NOMO-1 treated with dmso at 0.1 percent for 144 hours (cell line): ENCODE measurements around the gene SPP1.

ENCODE experiments used
- DNase-seq: peaks from one replicate; lab custom pipeline; 2025; ENCODE audit not compliant: unreplicated experiment; lab: John Stamatoyannopoulos, UW

The SPP1 gene

GRCh38 chr4:87953826-87954225 lies 21.7 kb upstream of the SPP1 start:
- no peak for DNase-seq

DNA sequence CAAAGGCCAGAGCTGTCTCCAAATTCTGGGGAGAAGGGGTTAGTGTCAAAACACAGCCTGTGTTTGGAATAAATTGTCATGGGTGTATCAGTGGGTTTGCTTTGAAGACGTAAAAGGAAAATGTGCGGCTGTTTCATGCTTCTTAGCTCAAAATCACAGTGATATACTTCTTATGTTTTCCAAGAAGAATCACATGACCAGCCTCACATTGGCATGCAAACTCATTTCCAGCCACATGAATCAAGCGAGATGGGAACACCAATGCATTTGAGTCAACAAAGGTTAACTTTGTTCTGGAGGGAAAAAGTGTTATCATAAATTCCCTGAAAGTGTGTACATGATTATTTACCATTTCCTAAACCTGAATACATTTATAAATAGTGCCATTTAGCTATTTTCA lies 19.0 kb upstream of the SPP1 start:
- no peak for DNase-seq

DNA sequence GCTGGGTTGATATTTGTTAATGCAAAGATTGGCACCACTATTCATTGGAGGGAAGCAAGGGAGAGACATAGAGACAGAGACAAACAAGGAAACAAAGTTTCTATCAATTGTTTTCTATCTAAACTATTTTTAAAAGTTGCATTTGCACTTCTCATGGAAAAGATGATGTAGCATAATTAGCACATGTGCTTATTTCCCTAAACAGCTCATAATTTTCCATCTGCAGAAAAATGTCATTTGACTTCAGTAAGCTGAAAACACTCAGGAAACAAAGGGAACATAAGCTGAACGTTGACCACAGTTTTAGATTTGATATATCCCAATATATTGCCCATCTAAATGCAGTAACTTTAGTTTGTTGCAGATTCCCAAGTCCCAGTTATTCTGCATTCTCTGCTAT lies 18.5 kb upstream of the SPP1 start:
- DNase-seq, result no peak

GRCh38 chr4:87961993-87962392 lies 13.5 kb upstream of the SPP1 start:
- DNase-seq, result no peak

DNA sequence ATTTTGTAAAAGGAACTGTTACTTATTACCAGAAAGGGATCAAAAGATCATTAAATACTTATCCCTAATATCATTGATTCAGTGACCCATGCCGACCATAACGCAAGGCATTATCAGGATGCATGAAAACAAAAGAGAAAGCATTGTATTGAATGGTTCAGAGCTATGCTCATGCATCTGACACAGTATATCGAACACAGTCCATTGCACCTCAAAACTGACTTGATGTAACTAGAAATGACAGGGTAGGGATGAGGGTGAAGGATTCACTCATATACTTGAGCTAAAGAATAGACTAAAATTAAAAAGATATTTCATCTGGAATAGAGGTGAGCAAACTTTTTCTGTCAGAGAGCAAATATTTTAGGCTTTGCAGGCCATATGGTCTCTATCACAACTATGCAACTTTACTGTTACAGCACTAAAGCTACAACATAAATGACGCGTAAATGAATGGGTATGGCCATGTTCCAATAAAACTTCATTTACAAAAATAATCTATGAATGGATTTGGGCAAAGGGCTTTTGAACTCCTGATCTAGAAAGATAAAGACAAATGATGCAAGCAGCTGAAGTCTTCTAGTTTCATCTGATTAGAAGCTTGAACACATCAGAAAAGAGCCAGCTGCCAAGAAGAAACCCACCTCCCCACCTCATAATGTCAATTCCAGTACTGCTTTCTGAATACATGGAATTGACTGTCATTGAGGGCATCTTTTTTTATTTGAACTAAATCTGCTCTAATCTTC lies 12.9 kb upstream of the SPP1 start:
- no peak for DNase-seq

GRCh38 chr4:87965501-87965975 lies 10.0 kb upstream of the SPP1 start:
- no peak for DNase-seq

DNA sequence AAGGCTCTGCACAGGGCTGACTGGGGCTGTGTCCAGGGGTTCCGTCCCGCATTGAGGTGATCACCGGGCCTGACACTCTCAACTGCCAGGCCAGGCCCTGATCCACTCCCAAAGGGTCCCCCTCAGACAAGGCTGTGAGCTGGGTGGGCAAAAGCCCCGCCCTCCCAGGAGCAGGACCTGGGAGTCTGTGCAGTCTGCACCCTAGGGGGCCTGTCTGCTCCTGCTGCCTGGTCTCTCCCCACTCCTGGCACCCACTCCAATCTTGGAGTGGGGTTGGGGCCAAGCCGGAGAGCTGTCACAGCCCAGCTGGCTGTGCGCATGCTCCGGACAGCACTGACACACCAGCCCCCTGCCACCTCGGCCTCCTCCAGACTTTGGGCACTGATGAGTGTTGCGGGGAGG lies 9.4 kb upstream of the SPP1 start:
- DNase-seq, result no peak

DNA sequence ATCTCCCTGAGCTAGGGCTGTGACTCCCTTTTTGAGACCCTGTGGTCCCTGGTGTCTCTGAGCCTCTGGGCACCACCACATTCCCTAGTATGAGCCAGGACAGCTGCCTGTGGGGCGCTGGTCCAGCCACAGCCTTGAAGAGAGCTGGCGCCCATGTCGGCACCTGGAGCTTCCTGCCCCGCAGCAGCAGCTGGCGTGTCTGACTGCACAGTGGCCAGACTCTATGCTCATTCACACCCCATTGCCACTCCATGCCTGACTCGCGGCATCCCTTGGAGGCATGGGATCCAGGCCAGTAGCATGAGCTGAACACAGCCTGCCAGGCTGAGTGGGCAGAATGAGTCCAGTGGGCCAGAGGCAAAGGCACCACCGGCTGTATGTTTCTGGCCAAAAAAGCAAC lies 8.3 kb upstream of the SPP1 start:
- DNase-seq, result no peak

GRCh38 chr4:87970121-87970520 lies 5.4 kb upstream of the SPP1 start:
- DNase-seq, result no peak

DNA sequence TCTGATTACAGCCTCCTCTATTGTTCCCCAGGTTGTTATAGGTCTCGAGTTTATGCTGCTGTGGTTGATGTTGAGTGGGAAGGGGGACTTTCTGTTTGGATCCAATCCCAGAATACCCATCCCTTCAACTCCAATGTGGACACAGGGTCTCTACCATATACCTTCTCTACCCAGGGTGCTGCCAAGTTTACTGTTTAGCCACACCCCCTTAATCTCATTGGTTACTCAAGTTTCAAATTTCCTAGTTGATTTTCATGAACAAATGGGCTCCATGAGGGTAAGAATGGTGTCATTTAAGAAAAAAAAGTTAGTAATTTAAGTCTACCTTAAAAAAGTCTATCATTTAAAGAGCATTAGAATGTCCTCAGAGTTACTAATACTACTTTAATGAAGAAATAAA lies 3.6 kb upstream of the SPP1 start:
- DNase-seq, result no peak

DNA sequence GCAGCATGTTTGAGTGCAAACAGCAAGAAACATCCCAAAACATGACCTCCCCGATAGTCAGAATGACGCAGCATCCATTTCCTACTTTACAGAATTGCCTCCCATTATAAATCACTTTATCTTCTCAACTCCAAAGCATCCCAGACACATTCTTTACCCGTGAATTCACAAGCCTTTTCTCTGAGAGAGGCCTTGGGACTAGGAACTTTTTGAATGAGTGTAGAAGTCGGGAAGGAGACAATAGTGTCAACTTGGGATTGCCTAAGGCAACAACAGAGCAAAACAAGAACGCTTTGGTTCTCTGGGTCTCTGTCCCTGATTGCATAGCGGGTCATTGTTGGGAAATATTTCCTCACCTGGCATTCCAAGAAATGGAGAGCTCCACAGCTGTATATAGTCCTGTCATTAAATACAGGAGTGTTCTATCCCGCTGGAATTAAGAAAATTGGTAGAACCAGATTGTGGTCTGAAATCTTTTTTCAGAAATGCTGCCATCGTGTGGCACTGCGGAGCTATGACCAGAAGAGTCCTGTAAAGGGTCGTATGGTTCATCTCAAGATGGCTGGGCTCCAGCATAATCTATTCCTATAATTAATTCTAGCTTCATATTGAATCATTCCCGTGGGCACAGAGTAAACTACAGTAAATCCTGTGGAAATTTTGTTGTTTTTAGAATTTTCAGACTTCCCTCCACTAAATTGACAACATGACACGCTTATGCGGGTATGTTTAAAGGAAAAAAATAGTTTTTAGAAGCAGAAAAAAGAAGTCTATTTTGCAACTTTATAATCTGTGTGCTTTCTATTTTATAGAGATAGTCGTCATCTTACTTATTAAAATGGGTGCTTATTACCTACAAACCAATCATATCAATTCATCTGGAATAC lies 2.0 kb upstream of the SPP1 start:
- peak; percentile 3 for DNase-seq

DNA sequence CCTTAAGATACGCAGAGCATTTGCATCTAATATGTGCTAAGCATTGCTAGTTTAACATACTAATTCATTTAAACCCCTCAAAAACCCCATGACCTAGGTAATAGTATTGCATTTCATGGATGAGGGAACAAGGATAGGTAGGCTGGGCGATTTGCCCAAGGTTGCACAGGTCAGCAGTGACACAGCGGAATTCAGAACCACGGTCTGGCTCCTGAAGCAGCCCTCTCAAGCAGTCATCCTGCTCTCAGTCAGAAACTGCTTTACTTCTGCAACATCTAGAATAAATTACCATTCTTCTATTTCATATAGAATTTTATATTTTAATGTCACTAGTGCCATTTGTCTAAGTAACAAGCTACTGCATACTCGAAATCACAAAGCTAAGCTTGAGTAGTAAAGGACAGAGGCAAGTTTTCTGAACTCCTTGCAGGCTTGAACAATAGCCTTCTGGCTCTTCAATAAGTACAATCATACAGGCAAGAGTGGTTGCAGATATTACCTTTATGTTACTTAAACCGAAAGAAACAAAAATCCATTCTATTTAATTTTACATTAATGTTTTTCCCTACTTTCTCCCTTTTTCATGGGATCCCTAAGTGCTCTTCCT lies 555 bp upstream of the SPP1 start:
- DNase-seq, result no peak

- no peak for DNase-seq
Observed at GRCh38 chr4:87977521-87978278, 2.2 kb downstream of the SPP1 start.

DNA sequence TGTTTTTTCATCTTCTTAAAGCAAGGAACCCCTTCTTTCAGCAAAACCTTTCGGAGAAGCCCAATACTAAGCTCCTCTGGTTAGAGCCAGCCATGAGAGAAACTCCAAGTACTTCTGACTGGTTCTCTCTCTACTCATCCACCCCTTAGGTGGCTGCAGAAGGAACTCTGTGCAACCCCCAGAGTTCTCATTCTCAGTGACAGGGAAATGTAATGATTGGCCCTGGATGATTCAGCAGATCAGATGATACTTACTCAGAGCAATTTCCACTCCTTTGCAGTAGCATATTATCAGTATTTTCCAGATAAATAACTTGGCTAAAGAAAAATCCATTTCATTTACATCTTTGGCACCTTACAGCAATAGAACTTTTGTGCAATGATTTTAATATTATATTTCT lies 3.2 kb downstream of the SPP1 start:
- DNase-seq, result no peak

DNA sequence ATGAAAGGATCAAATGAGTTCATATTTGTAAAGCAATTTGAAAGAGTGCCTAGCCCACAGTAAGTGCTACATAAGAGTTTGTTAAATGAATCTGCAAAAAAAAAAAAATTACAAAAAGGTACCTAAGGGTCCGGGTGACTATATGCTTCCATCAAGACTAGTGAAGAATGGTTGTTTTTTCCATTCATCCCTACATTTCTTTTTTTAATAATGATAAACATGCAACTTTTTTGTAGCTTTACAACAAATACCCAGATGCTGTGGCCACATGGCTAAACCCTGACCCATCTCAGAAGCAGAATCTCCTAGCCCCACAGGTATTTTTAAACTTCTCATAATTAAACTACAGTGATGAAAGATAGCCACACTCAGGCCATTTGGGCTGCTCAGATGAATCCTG lies 4.3 kb downstream of the SPP1 start:
- DNase-seq, result no peak

DNA sequence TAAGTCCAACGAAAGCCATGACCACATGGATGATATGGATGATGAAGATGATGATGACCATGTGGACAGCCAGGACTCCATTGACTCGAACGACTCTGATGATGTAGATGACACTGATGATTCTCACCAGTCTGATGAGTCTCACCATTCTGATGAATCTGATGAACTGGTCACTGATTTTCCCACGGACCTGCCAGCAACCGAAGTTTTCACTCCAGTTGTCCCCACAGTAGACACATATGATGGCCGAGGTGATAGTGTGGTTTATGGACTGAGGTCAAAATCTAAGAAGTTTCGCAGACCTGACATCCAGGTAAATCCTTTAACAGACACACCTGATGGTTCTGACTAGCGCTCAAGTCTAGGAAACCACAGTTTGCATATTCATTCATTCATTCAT lies 6.0 kb downstream of the SPP1 start:
- no peak for DNase-seq

GRCh38 chr4:87982036-87982435 lies 6.5 kb downstream of the SPP1 start:
- DNase-seq, result no peak

DNA sequence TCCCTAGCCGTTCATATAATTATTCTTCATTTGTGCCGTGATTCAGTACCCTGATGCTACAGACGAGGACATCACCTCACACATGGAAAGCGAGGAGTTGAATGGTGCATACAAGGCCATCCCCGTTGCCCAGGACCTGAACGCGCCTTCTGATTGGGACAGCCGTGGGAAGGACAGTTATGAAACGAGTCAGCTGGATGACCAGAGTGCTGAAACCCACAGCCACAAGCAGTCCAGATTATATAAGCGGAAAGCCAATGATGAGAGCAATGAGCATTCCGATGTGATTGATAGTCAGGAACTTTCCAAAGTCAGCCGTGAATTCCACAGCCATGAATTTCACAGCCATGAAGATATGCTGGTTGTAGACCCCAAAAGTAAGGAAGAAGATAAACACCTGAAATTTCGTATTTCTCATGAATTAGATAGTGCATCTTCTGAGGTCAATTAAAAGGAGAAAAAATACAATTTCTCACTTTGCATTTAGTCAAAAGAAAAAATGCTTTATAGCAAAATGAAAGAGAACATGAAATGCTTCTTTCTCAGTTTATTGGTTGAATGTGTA lies 7.0 kb downstream of the SPP1 start:
- DNase-seq, result no peak

DNA sequence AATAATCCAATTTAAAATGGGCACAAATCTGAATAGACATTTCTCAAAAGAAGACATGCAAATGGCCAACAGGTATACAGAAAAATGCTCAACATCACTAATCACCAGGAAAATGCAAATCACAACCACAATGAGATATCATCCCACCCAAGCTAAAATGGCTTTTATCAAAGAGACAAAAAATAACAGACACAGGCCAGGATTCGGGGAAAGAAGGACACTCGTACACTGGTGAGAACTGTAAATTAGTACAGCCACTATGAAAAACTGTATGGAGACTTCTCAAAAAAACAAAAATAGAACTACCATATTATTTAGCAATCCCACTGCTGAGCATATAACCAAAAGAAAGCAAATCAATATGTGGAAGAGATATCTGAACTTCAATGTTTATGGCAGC lies 8.5 kb downstream of the SPP1 start:
- no peak for DNase-seq

DNA sequence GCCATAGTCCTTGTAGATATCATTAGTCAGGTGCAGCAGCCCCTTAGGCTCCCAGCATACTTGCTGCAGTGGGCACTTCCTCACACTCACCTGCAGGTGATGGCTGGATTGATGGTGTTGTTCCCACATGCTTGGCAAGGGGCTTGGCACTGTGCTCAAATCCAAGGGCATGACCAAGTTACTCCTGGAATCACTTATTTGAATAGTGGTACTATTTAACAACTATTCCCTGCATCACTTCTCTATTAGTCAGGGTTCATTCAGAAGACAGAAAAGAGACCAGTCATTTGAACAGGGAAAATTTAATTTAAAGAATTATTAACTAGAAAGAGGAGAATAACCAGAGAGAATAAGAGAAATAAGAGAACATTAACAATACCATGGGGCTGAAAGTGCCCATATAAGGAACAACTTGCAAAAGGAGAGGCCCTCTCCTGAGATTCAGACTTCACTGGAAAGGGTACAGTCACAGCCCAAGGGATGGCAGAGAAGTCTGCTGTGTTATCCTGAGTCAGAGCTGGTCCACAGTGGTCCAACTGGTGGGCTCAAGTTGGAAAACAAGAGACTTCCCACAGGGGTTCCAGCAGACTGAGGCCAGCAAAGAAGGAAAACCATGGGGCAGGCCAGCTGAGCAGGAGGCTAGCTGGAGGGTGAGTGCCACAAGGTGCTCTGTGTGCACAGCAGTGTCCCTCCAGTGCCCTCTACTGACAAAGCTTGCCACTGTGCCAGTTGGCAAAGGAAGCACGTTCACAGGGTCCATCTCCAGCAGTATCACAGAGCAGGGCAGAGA lies 9.8 kb downstream of the SPP1 start:
- peak; percentile 12 for DNase-seq
